Breast epithelium (tissue), 4 donors: ENCODE measurements around the gene PLXNA2. TPM values are rescaled to one million over a fixed set of nuclear protein-coding genes. Genes with fewer than 3 reads are reported as not detected.

Source experiments
- DNase-seq, 2 donors: peaks; one replicate each; pipeline ENCODE4 v3.0.0-alpha.2; 2019; ENCODE audit warnings: low spot score in 2 of 2
- H3K27ac ChIP-seq, 2 donors: fragments of 200-600 bp; sonication (generic) in 1 of 2; one replicate each; pipeline ENCODE4 v1.5.1; 2016 to 2019; ENCODE audit warnings: mild to moderate bottlenecking in 1 of 2
- H3K27me3 ChIP-seq, 2 donors: fragments of 200-600 bp; sonication (generic) in 1 of 2; one replicate each; pipeline versions ENCODE4 v1.5.1 to v1.6.0; 2017 to 2019; ENCODE audit warnings: control low read depth in 1 of 2, mild to moderate bottlenecking in 1 of 2
- H3K36me3 ChIP-seq: fragments of 200-600 bp; one replicate; pipeline ENCODE4 v1.5.1; 2019
- H3K4me1 ChIP-seq, 2 donors: fragments of 200-600 bp; sonication (generic); one replicate each; pipeline ENCODE4 v1.5.1; 2016 to 2019; ENCODE audit warnings: control low read depth in 1 of 2
- H3K4me3 ChIP-seq, 3 donors: fragments of 200-600 bp; sonication (generic); 1 replicate in 2 of 3; 2 replicates in 1 of 3; pipeline ENCODE4 v1.5.1; 2016 to 2019; ENCODE audit warnings: mild to moderate bottlenecking in 3 of 3, moderate library complexity in 2 of 3
- H3K9me3 ChIP-seq, 2 donors: fragments of 200-600 bp; sonication (generic) in 1 of 2; one replicate each; pipeline ENCODE4 v1.5.1; 2016 to 2019; ENCODE audit warnings: control low read depth in 1 of 2
- POLR2A ChIP-seq: fragments of 450-650 bp; IDR thresholded peaks from one replicate; pipeline ENCODE4 v1.6.1; 2016; ENCODE audit warnings: antibody characterized with exemption, mild to moderate bottlenecking, moderate library complexity
- POLR2AphosphoS5 ChIP-seq, 3 donors: sonication (generic); formaldehyde crosslinking; IDR thresholded peaks; one replicate each; pipeline ENCODE4 v1.6.1; 2017; ENCODE audit warnings: antibody characterized with exemption in 3 of 3
- intact Hi-C: fragments of 100-400 bp; cut with DNase I; formaldehyde crosslinking; loops from one replicate; pipeline ENCODE4 v1.15.1; 2023; ENCODE audit warnings: low total_unique reads
- total RNA-seq, 3 donors: library from RNA; depleted of rRNA; stranded (reverse); fragments of >200 nt; gene quantifications; one replicate each; pipeline ENCODE4 v1.1.0, GENCODE V29; 2016
- TF ChIP-seq, protein P1 (sequence below), 3 donors: fragments of 450-650 bp; IDR thresholded peaks; one replicate each; pipeline ENCODE4 v1.5.1; 2016 to 2017; ENCODE audit warnings: antibody characterized with exemption in 3 of 3, mild to moderate bottlenecking in 3 of 3, moderate library complexity in 3 of 3

Gene PLXNA2
- total RNA-seq, 3 donors from 2014 or later: 11.3 to 18.2 (median 11.5) TPM

DNA sequence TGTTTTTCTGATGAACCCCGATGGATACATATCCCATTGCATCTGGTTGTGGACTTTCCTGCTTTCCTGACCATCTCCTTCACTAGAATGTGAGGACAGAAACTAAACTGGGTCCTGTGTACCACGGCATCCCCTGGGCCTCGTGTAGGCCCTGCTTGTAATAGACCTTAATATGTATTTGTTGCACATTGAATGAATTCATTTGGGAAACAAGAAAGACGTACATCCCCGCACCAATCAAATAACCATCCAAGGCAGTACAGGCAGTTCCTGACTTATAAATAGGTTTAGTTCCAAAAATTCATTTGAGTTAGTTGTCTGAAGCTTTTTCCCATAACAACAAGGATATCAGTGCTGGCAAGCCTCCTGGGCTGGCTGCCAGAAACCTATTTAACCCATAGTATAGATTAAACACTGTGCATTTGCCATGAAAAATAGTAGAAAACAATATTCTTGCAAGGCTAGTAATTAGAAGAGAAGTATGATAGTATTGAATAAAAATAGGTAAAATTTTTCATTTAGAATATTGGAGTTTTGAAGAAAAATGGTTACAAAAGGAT, 251.4 kb downstream of the PLXNA2 start:
- Histone ChIP-seq H3K27ac (no peak overlapping the region), H3K36me3 (no peaks in the 10 kb centered on the region), H3K4me1 (no peaks in the 10 kb centered on the region), H3K9me3 (no peaks in the 10 kb centered on the region), H3K27me3 (no peaks in the 10 kb centered on the region), H3K4me3 (no peak overlapping the region)
- no peak for DNase-seq
- TF ChIP-seq POLR2A: no peak
- TF ChIP-seq, protein P1, sequence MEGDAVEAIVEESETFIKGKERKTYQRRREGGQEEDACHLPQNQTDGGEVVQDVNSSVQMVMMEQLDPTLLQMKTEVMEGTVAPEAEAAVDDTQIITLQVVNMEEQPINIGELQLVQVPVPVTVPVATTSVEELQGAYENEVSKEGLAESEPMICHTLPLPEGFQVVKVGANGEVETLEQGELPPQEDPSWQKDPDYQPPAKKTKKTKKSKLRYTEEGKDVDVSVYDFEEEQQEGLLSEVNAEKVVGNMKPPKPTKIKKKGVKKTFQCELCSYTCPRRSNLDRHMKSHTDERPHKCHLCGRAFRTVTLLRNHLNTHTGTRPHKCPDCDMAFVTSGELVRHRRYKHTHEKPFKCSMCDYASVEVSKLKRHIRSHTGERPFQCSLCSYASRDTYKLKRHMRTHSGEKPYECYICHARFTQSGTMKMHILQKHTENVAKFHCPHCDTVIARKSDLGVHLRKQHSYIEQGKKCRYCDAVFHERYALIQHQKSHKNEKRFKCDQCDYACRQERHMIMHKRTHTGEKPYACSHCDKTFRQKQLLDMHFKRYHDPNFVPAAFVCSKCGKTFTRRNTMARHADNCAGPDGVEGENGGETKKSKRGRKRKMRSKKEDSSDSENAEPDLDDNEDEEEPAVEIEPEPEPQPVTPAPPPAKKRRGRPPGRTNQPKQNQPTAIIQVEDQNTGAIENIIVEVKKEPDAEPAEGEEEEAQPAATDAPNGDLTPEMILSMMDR (IDR thresholded peaks at IDR 0.05): no peak
- no peak for TF ChIP-seq POLR2AphosphoS5 (IDR thresholded peaks at IDR 0.05)
- intact Hi-C loops: no loop called here

DNA sequence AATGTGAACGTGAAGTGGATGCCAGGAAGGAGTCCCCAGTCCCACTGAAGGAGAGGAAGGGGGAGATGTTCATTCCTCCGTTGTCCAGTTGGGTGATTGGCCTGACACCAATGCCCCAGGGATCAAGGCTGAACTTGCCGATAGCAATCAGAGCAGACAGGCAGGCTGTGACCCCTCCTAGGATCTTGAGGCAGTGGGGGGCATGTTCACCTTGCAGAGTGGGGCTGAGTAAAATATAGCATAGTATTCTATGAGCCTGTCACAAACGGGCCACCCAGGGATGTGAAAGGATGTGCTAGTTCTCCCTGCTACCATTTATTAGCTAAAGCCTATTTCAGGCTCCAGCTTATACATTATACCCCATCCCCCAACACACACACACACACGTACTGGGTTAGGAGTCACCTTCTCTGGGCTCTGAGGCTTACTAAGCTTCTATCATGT, 252.6 kb downstream of the PLXNA2 start:
- Histone ChIP-seq H3K4me1 (no peaks in the 10 kb centered on the region), H3K4me3 (no peak overlapping the region), H3K9me3 (no peaks in the 10 kb centered on the region), H3K27ac (no peak overlapping the region), H3K36me3 (no peaks in the 10 kb centered on the region), H3K27me3 (no peaks in the 10 kb centered on the region)
- TF ChIP-seq POLR2AphosphoS5 (IDR thresholded peaks at IDR 0.05) (no peak), POLR2A (no peak)
- TF ChIP-seq, protein P1 (IDR thresholded peaks at IDR 0.05): no peak
- no peak for DNase-seq
- intact Hi-C loops: no loop called here

DNA sequence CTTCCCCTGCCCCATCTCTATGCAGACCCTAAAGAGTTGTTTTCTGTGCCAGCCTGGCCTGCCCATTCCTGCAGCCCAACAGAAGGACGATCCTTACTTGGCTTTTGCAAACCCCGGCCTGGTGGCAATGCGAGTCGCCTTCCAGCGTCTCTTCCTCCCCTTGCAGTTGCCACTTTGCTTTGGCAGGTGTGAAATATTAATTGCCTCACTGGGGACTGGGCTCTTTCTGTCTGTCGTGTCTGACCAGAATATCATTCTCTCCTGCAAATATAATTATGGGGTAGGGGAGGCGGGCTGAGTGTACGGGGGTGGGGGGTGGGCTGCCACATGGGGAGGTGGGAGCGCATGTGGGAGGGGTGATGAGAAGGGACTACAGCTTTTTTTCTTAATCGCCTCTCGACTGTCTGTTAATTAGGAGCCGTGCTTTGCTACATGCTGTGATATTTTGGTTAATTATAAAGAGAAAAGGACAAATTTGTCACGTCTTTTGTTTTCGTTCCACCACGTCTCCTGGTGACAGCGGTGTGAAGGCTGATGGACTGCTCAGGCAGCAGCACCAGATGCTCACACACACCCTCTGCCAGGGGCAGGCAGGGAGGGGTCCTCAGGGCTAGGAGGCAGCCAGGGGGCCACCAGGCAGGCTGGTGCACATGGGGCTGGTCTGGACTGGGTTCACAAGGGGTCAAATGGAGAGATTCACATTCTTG, 253.2 kb downstream of the PLXNA2 start:
- no peak overlapping the region for H3K27ac ChIP-seq
- no peak overlapping the region for H3K4me3 ChIP-seq
- intact Hi-C loops: no loop called here
- TF ChIP-seq POLR2AphosphoS5 (IDR thresholded peaks at IDR 0.05): no peak
- TF ChIP-seq, protein P1 (IDR thresholded peaks at IDR 0.05): no peak
- no peak for TF ChIP-seq POLR2A
- no peaks in the 10 kb centered on the region for H3K27me3 ChIP-seq
- H3K36me3 ChIP-seq: no peaks in the 10 kb centered on the region
- DNase-seq: no peak
- H3K4me1 ChIP-seq: no peaks in the 10 kb centered on the region
- no peaks in the 10 kb centered on the region for H3K9me3 ChIP-seq

DNA sequence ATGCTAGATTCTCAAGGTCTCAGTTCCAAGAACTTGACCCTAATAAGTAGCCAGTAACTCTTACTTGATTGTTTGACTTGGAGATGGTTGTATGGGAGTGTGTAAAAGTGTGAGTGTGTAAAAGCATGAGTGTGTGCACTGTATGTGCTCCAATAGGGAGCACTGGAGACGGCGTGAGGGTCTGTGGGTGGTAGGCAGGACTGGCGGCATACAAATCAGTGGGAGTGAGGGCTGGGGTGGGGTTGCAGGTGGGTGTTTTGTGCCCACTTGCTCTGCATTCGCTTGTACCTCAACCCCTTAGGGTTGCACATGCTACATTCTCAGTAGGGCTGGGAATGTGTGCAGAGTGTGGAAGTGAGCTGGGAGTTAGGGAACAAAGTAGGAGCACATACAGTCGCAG, 253.7 kb downstream of the PLXNA2 start:
- TF ChIP-seq POLR2AphosphoS5 (IDR thresholded peaks at IDR 0.05): no peak
- no peak for TF ChIP-seq POLR2A
- TF ChIP-seq, protein P1 (IDR thresholded peaks at IDR 0.05): no peak
- Histone ChIP-seq H3K36me3 (no peaks in the 10 kb centered on the region), H3K4me3 (no peak overlapping the region), H3K4me1 (no peaks in the 10 kb centered on the region), H3K27me3 (no peaks in the 10 kb centered on the region), H3K9me3 (no peaks in the 10 kb centered on the region), H3K27ac (no peak overlapping the region)
- DNase-seq: no peak
- intact Hi-C loops: no loop called here

DNA sequence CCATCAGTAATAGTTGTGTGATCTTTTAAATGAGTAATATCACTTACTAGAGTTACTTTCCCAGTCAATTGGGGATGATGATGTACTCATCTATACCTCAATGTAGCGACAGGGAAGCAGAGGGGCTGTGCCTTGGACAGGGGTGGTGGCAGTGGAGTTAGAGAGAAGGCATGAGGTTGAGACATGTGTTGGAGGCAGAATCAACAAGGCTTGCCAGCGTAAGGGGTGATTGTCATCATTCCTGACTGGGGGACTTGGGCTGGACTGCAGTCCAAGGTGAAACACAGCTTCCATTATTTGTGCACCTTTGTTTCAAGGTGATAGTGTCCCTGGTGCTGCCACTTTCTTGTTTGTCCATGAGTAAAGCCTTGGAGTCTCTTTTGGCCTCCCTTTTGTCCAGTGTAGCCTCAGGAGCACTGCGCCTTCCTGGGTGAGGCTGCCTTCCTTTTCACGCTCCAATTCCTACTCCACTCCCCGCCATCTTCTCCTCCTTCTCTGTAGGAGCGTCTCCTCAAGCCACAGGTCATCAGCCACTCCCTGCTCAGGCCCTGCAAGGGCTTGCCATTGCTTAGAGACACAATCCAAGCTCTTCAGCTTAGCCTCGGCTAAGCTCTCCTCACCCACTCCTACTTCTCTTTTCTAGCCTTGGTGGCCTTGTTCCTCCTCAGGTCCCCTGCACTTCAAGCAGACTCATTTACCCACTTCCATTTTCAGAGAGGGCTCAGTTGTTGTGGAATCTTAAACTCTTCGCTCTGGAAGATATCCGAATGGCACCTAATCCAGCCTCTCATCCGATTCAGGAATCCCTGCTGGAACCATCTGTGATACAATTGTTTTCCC, 255.6 kb downstream of the PLXNA2 start:
- no peak overlapping the region for H3K4me3 ChIP-seq
- intact Hi-C loops: no loop called here
- H3K27ac ChIP-seq: no peak overlapping the region
- no peak for TF ChIP-seq POLR2AphosphoS5 (IDR thresholded peaks at IDR 0.05)
- no peak for TF ChIP-seq POLR2A
- TF ChIP-seq, protein P1 (IDR thresholded peaks at IDR 0.05): no peak
- no peaks in the 10 kb centered on the region for H3K27me3 ChIP-seq
- no peaks in the 10 kb centered on the region for H3K4me1 ChIP-seq
- H3K36me3 ChIP-seq: no peaks in the 10 kb centered on the region
- no peak for DNase-seq
- no peaks in the 10 kb centered on the region for H3K9me3 ChIP-seq
